ENCODE data around the gene DEDD.

GRCh38 chr1:161164901-161165610 lies 32.6 kb upstream of the DEDD start:
- TF ChIP-seq POLR2AphosphoS5 (IDR thresholded peaks at IDR 0.05; ENCODE audit: low read depth, low read length) (no peak), CTCF (IDR thresholded peaks at IDR 0.05) (no peak)
